Glutamatergic neuron (in vitro differentiated cells): ENCODE results near the gene PSMC3. TPM values are rescaled to one million over a fixed set of nuclear protein-coding genes. Genes with fewer than 3 reads are reported as not detected.

Experiments used
- DNase-seq: peaks from one replicate; pipeline ENCODE4 v3.0.0; 2022
- H3K27ac Mint-ChIP-seq: one replicate; pipeline ENCODE4 v1.8.0; 2020; ENCODE audit warnings: mild to moderate bottlenecking, mixed read lengths, inconsistent platforms; ENCODE audit not compliant: unreplicated experiment
- H3K27me3 Mint-ChIP-seq: one replicate; pipeline ENCODE4 v1.8.0; 2020; ENCODE audit warnings: mild to moderate bottlenecking, moderate library complexity, mixed read lengths, inconsistent platforms; ENCODE audit not compliant: unreplicated experiment
- H3K36me3 Mint-ChIP-seq: one replicate; pipeline ENCODE4 v1.8.0; 2020; ENCODE audit warnings: mild to moderate bottlenecking, mixed read lengths, inconsistent platforms; ENCODE audit not compliant: unreplicated experiment
- H3K4me1 Mint-ChIP-seq: one replicate; pipeline ENCODE4 v1.8.0; 2020; ENCODE audit warnings: mild to moderate bottlenecking, low read depth, mixed read lengths, inconsistent platforms; ENCODE audit not compliant: unreplicated experiment
- H3K4me3 Mint-ChIP-seq: one replicate; pipeline ENCODE4 v1.8.0; 2020; ENCODE audit warnings: mild to moderate bottlenecking, mixed read lengths, inconsistent platforms; ENCODE audit not compliant: unreplicated experiment
- H3K9me3 Mint-ChIP-seq: one replicate; pipeline ENCODE4 v1.8.0; 2020; ENCODE audit warnings: mild to moderate bottlenecking, moderate library complexity, mixed read lengths, inconsistent platforms; ENCODE audit not compliant: unreplicated experiment
- total RNA-seq: library from RNA; stranded (reverse); fragmentation: NEBNext Ultra II Directional; extraction: Animal tissue kit (Norgen Biotek cat#: 25700); gene quantifications from one replicate; pipeline ENCODE4 v1.2.1, GENCODE V29; 2021; ENCODE audit not compliant: unreplicated experiment
- TF ChIP-seq, protein P1 (sequence below): fragments of 200-600 bp; sonication (generic); IDR thresholded peaks from one replicate; pipeline ENCODE4 v1.5.0; 2021; ENCODE audit not compliant: partially characterized antibody, unreplicated experiment

Gene PSMC3
- total RNA-seq, 1 donor from 2014 or later = 112 TPM

DNA sequence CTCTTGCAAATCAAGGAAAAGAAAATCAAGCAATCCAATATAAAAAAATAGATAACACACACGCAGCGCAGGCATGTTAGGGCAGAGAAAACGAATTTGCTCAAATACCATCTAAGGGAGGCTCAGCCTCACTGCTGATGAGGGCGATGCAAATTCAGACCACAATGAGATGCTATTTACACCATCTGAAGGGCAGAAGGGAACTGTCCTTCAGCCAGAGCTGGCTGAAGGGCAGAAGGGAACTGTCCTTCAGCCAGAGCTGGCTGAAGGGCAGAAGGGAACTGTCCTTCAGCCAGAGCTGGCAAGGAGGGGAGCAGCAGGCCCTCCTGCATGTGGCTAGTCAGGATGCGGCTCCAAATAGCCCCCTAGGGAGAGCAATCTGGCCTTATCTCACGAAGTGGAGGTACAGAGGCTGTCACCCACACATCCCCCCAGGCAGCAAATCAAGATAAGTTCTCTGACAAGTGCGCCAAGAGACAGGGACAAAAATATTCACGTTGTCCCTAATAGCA lies 25.4 kb downstream of the PSMC3 start:
- Mint-ChIP-seq H3K9me3 (peaks cover 3% of the 10 kb centered on the region), H3K36me3 (no peaks in the 10 kb centered on the region), H3K27me3 (no peaks in the 10 kb centered on the region), H3K4me3 (peak overlapping the region; percentile 65), H3K27ac (peak overlapping the region; percentile 82), H3K4me1 (peaks cover 20% of the 10 kb centered on the region)
- TF ChIP-seq, protein P1, sequence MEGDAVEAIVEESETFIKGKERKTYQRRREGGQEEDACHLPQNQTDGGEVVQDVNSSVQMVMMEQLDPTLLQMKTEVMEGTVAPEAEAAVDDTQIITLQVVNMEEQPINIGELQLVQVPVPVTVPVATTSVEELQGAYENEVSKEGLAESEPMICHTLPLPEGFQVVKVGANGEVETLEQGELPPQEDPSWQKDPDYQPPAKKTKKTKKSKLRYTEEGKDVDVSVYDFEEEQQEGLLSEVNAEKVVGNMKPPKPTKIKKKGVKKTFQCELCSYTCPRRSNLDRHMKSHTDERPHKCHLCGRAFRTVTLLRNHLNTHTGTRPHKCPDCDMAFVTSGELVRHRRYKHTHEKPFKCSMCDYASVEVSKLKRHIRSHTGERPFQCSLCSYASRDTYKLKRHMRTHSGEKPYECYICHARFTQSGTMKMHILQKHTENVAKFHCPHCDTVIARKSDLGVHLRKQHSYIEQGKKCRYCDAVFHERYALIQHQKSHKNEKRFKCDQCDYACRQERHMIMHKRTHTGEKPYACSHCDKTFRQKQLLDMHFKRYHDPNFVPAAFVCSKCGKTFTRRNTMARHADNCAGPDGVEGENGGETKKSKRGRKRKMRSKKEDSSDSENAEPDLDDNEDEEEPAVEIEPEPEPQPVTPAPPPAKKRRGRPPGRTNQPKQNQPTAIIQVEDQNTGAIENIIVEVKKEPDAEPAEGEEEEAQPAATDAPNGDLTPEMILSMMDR = no peak
- DNase-seq = no peak

DNA sequence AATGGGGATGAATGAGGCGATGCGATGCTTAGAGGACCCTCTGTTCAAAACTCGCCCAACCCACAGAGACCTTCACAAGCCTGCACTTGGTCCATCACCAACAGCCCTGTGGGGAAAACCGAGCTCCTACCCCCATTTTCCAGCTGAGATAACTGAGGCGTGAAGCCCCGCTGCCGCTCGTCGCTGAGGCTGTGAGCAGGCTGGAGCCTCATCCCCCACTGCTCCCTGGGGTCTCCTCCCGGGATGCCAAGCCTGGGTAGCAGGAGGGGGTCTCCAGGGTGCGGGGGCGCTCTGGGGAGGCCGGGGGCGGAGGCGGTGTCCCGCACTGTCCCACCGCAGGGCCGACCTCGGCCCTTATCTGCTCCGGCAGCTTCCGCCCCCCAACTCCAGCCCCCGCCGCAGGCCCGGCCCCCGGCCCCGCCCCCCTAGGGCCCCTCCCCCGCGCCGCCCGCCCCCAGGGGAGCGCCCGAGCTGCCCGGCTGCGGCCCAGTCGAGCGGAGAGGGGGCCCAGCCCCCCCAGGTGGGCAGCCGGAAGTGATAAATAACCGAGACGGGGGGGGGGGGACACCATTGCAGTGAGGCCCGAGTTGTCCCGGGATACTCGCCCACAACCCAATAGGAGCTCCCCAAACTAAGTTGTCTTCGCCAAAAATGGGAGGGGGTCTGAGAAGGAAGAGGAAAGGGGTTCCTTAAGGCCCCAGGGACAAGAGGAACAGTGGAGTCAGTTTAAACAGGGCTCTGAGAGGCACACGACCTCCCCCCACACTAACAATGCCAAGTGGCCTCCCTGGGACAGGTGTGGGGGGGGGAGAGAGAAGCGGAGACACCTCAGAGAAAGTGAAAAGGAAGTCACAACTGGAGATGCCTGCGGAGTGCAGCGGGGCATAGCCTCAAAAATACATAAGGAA lies 26.1 kb downstream of the PSMC3 start:
- Mint-ChIP-seq H3K9me3 (peaks cover 3% of the 10 kb centered on the region), H3K27me3 (no peaks in the 10 kb centered on the region), H3K36me3 (no peaks in the 10 kb centered on the region), H3K4me3 (peak overlapping the region; percentile 65), H3K4me1 (peaks cover 20% of the 10 kb centered on the region), H3K27ac (peak overlapping the region; percentile 82)
- TF ChIP-seq, protein P1 = no peak
- DNase-seq = no peak

DNA sequence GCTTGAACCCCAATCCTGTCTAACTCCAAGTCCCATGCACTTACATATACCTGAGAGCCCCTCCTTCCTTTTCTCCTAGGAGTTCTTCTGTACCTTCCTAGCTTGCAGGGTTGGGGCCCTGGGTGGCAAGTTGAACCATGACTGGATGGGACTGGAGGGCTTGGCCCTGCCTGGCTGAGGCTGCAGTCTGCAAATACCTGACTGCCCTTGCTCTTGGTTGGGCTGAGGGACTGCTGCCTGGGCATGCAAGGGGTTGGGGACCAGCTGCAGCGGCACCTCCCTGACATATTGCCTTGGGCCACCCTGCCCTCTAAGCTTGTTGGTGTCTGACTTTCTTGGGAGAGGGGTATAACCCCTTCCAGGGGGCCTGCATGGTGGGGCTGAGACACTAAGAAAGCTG lies 27.7 kb downstream of the PSMC3 start:
- Mint-ChIP-seq H3K27me3 (peaks cover 2% of the 10 kb centered on the region), H3K4me1 (peaks cover 20% of the 10 kb centered on the region), H3K9me3 (peaks cover 3% of the 10 kb centered on the region), H3K36me3 (no peaks in the 10 kb centered on the region), H3K27ac (no peak overlapping the region), H3K4me3 (no peak overlapping the region)
- TF ChIP-seq, protein P1 = no peak
- no peak for DNase-seq

DNA sequence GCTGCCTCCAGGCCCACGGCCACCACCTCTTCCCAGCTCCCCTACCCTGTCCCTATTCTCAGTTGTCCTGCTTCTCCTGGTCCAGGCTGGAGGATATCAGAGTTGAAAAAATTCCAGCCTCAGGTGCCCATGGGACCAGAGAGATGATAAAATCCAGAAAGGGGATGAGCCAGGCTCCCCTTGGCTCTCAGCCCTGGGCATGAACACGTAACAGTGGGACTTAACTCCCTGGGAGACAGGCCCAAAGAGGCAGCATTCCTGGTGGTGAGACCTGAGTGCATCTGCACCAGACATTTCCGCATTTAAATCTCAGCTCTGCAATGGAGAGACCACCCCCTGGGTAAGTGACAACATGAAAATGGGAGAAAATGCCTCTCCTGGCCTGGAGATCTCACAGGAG lies 28.2 kb downstream of the PSMC3 start:
- DNase-seq = no peak
- TF ChIP-seq, protein P1 = no peak
- no peak overlapping the region for H3K27ac Mint-ChIP-seq
- peaks cover 16% of the 10 kb centered on the region for H3K4me1 Mint-ChIP-seq
- H3K27me3 Mint-ChIP-seq = peaks cover 2% of the 10 kb centered on the region
- H3K36me3 Mint-ChIP-seq = no peaks in the 10 kb centered on the region
- no peak overlapping the region for H3K4me3 Mint-ChIP-seq
- H3K9me3 Mint-ChIP-seq = peaks cover 3% of the 10 kb centered on the region

DNA sequence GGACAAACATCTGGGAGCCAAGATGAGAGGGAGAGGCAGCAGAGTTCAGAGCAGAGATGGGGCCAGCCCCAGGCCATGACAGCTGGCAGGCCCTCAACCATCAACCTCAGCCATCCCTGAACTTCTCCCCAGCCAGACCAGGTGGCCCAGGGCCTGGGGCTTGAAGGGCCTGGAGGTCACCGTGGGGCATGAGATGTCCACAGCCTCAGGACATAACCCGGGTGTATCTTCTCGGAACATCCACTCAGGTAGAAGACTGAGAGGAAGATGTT lies 30.3 kb downstream of the PSMC3 start:
- TF ChIP-seq, protein P1 = no peak
- Mint-ChIP-seq H3K9me3 (peaks cover 2% of the 10 kb centered on the region), H3K27ac (no peak overlapping the region), H3K4me1 (peaks cover 13% of the 10 kb centered on the region), H3K36me3 (no peaks in the 10 kb centered on the region), H3K4me3 (no peak overlapping the region), H3K27me3 (peaks cover 2% of the 10 kb centered on the region)
- no peak for DNase-seq
